ENCODE measurements around the gene CPA5.
"Not testable (repeated sequence)": the region's sequence is repeated elsewhere in the genome, so short reads cannot be mapped to it uniquely, and the experiment has no call there.

CPA5 gene, protein sequence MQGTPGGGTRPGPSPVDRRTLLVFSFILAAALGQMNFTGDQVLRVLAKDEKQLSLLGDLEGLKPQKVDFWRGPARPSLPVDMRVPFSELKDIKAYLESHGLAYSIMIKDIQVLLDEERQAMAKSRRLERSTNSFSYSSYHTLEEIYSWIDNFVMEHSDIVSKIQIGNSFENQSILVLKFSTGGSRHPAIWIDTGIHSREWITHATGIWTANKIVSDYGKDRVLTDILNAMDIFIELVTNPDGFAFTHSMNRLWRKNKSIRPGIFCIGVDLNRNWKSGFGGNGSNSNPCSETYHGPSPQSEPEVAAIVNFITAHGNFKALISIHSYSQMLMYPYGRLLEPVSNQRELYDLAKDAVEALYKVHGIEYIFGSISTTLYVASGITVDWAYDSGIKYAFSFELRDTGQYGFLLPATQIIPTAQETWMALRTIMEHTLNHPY

DNA sequence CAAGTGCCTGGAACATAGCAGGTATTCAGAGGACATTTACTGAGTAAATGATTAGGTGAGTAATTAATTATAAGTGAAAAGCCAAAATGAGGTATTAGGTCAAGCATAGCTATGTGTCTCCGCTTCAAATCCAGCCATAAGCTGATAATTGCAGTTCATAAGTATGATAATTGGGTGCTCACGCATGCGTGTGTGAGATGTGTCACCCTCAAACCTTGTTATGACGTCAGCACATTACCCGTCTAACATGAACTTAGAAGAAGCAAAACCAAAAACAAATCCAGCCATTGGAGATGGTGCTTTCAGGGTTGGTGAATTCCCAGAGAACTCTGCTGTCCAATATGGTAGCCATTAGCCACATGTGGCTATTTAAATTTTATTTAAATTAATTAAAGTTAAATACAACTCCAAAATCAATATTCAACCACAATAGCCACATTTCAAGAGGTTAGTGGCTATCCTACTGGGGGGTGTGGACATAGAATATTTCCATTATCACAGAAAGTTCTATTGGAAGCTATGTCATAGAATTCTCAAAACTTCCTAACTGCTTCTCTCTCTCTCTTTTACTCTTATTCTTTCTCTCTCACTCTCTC lies at the start of gene CPA5:
Gene CPA5, plus strand, starts transcription at position 546 of the 596 bp plus-strand sequence. CDS start 1,670 bp downstream, outside the sequence.
- no peak for DNase-seq

DNA sequence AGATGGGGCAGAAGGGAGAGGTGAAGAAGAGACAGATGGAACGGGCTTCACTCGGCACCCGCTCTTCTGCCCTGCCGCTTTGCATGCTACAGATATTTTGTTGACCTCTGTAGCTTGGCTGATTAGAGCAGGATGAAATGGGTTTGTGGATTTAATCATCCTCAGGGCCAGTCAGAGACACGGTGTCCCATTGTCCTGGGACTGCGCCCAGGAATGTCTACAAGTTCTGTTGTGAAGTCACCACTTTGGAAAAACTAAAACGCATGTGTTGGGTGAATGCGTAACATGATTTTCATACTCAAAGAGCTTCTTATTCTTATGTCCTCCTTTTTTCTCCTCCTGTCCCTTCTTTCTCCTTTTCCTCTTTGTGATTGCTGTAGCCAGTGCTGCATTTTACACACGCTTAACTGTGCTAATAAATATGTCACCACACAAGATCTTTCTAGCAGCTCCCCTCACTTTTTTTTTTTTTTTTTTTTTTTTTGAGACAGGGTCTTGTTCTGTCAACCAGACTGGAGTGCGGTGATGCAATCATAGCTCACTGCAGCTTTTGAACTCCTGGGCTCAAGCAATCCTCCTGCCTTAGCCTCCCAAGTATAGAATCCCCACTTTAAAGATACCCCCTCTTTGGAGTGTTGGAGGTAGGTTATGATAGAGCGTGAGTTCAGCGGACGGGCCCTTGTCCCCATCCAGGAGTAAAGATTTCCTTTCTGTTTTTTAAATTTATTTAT lies 48.2 kb upstream of the CPA5 start:
- DNase-seq, result no peak

DNA sequence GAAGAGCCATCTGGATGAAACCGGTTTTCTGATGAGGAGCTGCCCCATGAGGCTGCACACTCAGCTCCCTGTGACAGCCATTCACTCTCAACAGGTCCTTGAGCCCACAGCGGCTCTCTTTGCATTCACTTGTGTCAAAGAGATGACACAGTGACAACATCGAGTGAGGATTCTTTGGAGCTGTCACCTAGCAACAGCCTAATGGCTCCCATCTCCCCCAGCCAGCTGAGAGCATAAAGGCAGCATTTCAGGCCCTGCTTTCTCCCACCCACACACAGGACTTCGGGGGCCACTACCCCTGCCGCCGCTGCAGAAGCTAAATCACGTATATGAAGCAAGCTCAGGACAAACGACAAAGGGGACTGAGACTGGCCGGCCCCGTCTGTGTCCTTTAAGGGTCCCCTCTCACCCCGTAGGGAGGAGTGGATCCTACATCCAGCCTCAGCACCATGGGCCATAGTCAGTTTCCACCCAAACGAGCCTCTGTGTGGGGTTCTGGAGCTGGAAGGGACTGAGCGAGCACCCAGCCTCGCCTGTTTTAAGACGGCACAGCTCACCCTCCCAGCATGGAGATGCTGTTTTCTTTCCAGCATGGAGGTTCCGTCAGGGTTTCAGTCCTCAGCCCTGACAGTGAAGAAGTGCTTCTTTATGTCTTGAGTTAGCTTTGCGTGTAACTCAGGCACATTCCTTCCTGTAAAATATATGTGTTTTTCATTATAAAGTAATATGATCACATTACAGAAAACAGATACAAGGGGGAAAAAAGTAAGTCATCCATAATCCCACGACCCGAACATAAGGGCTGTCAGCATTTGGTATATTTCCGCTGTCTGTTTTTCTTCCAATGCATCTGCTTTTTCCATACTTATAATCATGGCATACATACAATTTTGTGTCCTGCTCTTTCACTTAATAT lies 46.7 kb upstream of the CPA5 start:
- no peak for DNase-seq

DNA sequence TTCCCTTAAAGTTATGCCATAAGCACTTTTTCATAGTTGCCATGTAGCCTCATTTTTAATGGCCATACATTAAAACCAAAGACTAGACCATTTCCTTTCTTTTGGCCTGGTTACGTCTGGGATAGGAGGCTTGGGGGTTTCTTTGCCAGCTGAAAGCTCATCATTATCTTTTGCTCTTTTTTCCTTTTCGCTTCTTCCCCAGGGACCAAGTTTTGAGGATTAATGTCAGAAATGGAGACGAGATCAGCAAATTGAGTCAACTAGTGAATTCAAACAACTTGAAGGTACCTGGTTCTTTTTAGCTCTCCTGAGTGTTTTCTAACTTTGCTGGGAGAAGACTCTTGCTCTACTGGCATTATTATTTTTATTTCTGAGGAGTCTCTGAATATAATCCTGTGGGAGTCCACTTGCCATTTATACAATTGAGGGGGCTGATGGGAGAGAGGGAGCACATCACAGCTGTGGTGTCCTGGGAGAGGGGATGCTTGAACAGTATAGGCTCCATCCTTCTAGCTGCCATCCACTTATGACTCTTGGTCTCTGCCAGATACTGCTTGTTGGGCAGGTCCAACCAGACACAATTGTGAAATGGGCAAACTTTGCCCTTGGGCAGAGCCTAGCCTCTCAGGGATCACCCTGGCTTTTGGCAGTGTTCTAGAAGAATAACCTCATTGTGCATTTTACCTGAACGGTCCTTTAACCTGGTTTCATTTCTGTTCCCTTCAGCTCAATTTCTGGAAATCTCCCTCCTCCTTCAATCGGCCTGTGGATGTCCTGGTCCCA lies 45.9 kb upstream of the CPA5 start:
- no peak for DNase-seq

DNA sequence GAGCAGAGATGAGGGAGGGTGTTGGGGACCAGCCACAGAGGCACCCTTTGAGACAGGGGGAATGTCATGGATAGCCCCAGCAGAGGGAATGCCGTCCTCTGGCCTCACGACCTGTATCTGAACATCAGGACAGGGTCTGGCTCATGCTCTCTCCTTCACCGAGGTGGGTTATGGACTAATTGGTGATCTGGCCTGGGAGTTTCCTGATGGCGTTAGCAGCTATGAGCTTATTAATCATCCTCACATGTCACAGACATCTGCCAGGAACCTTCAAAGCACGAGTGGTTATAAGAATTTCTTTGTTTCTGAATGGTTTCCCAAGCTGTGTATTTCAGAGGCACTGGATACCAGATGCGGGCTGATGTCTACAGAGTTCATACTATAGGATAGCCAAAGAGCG lies 44.8 kb upstream of the CPA5 start:
- no peak for DNase-seq

DNA sequence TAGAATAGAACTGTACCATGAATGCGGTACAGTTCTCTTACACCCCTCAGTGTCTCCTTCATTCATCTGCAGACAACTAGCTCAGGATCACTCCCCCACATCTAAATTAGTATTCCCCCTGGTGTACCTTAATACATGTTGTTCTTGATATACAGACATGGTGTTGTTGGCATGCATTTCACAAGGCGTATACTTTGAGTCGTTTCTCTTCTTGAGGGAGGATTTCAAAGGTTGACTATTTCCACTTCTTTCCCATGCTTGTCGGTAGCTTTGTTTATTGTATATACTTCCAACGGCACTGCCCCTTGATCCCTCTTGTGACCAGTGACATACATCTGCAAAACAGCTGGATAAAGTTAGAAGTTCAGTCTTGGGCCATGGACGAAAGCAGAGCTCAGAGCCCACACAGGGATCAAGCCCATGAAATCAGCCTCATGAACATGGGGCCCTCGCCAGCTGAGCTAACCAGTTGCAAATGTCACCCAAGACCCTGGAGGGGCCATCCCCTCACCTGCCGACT lies 43.1 kb upstream of the CPA5 start:
- DNase-seq, result no peak

DNA sequence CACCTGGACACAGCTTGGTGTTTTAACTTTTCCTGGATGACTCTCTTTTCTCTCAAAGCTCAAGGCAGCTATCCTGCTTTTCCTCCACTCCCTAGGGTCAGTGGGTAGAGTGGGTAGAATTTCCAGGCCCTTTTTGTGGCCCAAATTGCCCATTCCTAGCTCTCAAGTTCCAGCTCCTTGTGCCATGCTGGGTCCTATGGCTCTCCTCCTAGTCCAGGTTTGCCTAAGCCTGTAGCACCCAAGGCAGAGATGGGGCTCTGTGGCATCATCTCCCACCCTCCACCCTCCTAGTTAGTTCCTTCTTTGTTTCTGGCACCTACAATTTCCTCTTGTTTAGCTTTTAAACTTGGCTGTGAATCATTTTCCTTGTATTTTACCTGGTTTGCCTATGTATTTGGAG lies 42.0 kb upstream of the CPA5 start:
- no peak for DNase-seq

DNA sequence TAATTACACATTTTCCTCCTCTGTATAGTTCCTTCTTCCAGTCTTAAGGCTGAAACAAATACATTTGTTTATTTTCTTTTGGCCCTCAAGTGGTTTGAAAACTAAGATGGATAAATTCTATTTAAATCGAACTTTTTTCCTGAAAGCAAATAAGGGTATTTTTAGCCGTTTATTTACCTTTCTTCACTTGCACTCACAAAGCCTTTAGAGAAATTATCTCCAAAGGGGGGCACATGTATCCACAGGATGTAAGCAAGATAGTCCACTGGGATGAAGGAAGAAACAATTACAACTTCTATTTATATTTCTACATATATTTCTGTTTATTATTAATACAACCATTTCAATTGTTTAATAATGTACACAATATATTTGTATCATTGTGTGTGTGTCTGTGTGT lies 41.5 kb upstream of the CPA5 start:
- no peak for DNase-seq

DNA sequence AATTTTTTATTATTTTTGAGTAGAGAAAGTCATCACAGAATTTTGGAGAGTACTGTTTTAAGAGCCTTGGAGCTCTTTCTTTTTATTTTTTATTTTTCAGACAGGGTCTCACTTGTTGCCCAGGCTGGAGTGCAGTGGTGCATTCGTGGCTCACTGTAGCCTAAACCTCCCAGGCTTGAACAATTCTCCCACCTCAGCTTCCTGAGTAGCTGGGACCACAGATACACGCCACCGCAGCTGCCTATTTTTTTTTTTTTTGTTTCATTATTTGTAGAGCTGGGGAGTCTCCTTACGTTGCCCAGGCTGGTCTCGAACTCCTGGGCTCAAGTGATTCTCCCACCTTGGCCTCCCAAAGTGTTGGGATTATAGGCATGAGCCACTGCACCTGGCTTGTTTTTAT lies 41.1 kb upstream of the CPA5 start:
- no peak for DNase-seq

DNA sequence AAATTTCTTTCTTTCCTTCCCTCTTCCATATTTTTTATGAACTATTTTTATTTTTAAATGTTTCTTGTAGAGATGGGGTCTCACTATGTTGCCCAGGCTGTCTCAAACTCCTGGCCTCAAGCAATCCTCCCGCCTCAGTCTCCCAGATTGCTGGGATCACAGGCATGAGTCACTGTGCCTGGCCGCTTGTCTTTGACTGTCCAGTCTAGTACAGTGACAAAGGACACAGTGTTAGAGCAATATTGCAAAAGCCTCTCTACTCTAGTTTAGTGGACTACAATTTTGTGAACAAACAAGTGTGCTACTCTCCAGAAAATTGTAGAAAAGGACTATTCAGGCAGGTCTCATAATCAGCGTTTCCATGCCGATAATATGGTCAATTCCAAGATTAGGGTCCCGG lies 40.6 kb upstream of the CPA5 start:
- DNase-seq, result no peak

DNA sequence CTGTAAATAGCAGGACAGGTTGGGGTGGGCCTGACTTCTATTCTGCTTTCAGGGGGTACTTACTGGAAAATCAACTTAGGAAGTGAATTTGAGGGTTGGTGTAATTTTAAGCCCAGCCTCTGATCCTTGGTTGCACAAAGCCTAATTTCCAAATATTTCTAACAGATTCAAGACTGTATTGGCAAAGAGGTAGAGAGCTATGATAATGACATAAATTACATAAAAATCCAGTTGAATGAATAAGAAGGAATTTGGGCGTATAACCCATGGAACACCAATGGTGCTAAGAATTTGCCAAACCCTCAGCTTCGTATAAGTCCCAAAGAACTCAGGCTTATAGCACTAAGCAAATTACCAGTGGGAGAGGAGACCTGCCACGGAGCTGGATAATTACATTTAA lies 39.7 kb upstream of the CPA5 start:
- DNase-seq, result no peak

DNA sequence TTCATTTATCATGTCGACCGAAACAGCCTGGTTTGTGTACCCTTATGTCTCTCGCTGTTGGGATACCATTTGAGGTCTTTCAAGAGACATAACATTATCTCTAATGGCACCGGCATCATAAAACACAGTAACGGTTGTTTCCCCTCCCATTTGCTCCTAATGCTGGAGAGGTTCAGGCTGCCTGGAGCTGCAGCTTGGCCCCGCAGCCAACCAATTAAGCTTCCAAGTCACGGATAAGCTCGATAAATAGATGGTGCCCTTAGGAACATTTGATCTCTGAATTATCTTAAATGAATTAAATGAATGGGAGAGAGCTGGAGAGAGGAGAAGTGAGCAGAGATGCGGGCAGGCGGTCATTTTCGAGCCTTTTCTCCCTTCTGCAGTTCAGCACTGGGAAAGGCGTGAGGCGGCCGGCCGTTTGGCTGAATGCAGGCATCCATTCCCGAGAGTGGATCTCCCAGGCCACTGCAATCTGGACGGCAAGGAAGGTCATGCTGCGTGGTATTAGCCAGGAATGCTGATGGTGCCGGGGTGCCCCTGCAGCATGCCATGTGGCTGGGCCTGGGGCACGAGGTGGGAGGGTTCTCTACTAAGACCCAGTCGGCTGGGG lies 39.1 kb upstream of the CPA5 start:
- DNase-seq, result no peak

DNA sequence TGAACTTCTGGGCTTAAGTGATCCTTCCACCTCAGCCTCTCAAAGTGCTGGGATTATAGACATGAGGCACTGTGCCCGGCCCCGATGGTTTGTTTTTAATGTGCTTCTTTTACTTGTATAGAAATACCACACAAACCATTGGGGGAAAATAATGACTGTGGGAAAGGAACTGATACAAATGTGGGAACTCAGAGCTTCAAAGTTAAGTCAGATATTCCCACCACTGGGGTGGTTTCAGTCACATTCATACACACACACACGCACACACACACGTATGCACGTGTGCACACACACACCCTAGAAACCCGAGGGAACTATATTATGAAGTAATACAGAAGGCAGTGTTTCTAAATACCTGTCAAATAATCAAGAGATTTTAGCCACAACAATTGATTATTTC lies 34.6 kb upstream of the CPA5 start:
- DNase-seq, result no peak

DNA sequence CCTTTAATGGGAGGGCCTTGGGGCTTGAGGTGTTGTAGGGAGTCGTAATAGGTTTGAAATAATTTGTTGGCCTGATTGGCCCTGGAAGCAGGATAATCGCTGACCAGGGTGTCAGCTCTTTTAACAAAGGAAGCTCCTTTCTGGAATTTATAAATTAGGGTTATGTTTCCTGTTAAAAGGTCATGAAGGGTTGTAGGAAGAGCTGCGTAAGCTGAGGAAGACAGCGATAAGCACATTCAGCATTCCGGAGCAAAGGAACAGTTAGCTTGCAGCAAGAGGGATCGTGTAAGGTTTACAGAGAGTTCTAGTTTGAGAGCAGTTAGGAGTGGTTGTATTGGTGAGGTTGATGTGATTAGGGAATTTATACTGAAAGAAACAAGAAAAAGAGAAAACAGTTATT lies 30.3 kb upstream of the CPA5 start:
- DNase-seq, result no peak

DNA sequence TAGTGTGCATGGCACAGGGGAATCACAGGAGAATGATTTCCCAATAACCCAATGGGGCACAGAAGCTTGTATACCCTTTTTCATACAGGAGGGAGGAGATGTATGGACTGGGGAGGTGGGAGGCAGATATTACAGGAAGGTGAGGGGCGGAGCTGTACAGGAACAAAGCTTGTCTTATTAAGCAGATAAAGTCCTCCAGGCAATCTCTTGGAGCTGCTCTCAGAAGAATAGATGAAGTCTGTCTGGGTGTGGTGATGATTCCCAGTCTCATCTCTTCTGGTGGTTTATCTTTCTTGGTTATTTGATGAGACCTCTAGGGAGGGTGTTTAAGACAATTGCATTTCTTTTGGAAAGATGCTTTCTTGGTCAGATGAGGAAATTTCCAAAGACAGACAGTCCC lies 25.1 kb upstream of the CPA5 start:
- no peak for DNase-seq

DNA sequence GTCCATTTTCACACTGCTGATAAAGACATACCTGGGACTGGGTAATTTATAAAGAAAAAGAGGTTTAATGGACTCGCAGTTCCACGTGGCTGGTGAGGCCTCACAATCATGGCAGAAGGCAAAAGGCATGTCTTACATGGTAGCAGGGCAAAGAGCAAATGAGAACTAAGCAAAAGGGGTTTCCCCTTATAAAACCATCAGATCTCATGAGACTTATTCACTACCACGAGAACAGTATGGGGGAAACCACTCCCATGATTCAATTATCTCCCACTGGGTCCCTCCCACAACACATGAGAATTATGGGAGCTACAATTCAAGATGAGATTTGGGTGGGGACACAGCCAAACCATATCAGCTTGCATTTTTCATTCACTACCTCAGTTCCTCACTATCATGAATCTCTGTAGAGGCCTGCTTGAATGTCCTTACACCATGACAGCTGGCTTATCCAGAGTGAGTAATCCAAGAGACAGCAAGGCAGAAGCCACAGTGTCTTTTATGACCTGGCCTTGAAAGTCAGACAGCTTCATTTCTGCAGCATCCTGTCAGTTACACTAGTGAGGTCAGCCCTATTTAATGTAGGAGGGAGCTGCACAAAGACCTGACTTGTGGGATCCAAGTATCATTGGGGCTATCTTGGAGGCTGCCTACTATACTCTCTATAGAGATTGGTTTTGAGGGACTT lies 22.9 kb upstream of the CPA5 start:
- not testable (repeated sequence) for DNase-seq

DNA sequence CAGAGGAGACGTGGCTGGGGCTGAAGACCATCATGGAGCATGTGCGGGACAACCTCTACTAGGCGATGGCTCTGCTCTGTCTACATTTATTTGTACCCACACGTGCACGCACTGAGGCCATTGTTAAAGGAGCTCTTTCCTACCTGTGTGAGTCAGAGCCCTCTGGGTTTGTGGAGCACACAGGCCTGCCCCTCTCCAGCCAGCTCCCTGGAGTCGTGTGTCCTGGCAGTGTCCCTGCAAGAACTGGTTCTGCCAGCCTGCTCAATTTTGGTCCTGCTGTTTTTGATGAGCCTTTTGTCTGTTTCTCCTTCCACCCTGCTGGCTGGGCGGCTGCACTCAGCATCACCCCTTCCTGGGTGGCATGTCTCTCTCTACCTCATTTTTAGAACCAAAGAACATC lies 22.0 kb upstream of the CPA5 start:
- no peak for DNase-seq

DNA sequence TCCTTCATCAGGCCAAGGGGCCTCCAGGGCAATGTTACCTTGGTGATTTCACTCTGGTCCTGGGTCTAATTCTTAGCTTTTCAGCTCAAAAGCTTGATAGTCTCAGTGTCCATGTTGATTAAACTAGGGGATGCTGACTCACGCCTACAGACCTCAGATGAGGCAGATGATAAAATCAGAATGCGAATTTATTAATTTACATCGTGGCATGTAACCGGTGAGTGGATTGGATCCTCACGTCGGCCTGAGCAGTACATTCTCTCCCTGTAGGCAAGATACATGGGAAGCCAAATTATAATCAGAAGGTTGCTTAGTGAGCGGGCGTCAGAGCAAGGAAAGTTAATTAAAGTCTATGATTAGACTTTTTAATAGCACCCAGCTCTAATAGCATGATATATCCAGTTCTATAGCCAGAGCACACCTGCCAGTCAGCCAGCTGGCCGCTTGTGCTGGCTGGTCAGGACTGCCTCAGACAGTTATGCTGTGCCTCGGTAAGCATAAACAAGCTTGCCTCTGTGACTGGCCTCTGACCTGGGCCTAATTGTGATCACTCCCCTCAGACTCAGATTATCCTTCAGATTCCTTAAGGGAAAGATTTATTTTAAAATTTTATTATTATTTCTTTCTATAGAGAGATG lies 20.2 kb upstream of the CPA5 start:
- no peak for DNase-seq

DNA sequence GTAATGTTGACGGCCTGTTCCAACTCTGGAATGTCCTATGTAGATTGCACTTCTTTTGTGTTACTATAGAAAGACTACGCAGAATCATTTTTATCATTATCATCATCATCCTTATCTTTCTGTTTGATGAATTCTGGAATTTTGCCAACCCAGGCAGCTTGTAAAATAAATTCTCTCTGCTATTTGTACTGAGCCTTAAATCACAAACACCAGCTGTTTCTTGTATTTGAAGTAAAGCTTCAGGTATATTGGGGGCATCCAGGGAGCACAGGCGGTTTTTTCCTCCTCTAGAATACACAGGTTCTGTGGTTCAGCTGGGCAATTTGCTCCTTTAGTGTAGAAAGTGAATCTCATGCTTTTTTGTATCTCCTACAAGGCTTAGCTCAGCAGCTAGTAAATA lies 14.9 kb upstream of the CPA5 start:
- no peak for DNase-seq
